H7 (cell line): Measurements from ENCODE around the gene MRAS. TPM values are rescaled to one million over a fixed set of nuclear protein-coding genes. Genes with fewer than 3 reads are reported as not detected.
A peak's percentile ranks its signal among the peaks of the same experiment; 100 is the strongest.

Experiments
- DNase-seq: peaks from one replicate; pipeline ENCODE4 v3.0.0; 2012
- H3K27me3 ChIP-seq: 2 replicates; pipeline ENCODE4 v1.6.0; 2011; ENCODE audit warnings: mild to moderate bottlenecking, low read length; ENCODE audit not compliant: control insufficient read depth, insufficient read depth
- H3K36me3 ChIP-seq: replicated peaks from 2 replicates; pipeline ENCODE4 v1.5.1; 2011; ENCODE audit warnings: low read length; ENCODE audit not compliant: control insufficient read depth, insufficient read depth
- H3K4me3 ChIP-seq: 2 replicates; pipeline ENCODE4 v1.5.1; 2011; ENCODE audit warnings: low read depth, mild to moderate bottlenecking, control low read depth, low read length, moderate library complexity; ENCODE audit not compliant: insufficient read depth
- total RNA-seq: library from RNA; depleted of rRNA; stranded (reverse); fragments of >200 nt; shearing (Covaris generic); gene quantifications from 2 replicates; pipeline ENCODE4 v1.2.3, GENCODE V29; 2014

MRAS gene
- total RNA-seq, 1 experiment from 2014 or later = 24.4 TPM

DNA sequence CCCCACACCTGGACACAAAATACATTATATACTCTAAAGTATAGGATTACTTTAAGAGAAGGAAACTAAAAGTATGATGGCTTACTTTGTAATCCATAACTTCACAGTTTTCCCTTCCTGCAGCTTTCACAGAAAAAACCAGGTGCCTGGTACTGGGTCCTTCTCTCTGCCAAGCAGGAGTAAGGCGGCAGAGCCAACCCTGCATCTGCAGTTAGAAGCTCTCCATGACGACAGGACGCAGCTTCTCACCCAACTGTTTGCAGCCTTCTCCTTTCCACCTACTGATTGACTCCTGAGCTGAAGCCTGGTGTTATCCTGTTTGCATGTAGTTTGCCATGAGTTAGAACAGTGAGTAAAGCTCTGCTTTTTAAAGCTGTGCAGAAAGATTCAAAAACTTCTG, 6.7 kb downstream of the MRAS start:
- no peak for DNase-seq
- no peaks in the 10 kb centered on the region for H3K27me3 ChIP-seq
- H3K36me3 ChIP-seq = no peaks in the 10 kb centered on the region
- H3K4me3 ChIP-seq = no peak overlapping the region

DNA sequence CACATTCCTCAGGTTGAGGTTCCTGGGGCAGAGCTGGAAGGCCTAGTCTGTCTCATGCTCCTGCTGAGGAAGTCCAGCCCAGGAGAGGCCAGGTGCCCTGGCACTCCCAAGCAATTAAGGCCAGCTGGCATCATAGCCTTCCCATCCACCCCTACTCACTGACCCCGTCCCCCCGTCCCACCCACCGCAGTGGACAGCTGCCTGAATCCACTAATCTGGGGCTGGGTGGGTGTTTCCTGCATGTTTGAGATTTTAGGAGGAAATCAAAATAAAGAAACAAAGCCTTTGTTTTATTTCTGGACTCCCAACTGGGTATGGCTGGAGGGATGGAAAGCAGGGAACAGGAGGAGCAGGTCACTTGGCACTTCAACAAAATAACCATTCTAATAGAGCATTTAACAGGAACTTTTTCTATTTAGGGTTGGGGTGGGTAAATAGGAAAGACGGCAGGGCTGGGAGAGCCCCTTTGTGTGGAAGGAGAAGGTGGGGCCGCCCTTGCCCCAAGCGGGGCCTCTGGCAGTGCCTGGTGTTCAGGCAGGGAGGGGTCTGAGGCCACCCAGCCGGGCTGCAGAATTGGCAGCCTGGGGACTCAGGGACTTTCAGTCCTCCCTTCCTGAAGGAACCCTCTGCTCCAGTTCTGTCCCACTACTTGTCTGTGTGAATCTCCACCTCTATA, 8.5 kb downstream of the MRAS start:
- Histone ChIP-seq H3K27me3 (no peaks in the 10 kb centered on the region), H3K36me3 (no peaks in the 10 kb centered on the region), H3K4me3 (no peak overlapping the region)
- DNase-seq = no peak

DNA sequence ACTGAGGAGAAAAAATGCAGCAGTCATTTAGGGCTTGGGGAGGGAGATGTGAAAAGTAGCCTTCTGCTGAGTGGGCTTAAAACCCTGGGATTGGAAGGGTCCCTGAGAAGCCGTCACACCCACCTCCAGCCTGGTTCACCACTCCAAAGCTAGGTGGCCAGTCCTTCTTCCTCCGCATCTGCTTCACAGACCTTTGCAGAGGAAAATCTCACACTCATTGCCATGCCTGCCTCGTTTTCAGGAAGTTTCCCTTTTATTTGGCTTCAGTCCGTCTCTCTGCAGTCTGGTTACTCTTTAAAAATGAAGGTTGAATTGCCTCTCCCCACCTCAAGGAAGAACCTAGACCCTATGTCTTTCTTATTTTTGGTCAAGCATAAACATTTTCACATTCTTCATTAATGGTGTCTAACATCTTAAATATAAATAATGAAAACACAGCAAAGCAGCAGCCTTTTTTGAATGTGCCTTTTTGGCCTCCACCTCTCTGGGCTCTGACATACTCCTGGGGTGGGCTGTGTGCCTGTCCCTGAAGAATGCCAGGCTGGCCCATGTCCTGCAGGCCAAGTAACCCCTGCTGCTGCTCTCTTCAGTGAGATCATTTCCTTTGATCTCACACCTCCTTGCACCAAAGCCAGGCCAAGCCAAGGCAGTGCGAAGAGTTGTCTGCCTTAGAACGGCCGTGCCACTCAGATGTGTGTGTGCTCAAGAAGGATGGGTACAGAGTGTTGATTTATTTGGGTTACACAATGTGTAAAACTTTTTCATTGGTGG, 11.0 kb downstream of the MRAS start:
- no peak overlapping the region for H3K4me3 ChIP-seq
- H3K27me3 ChIP-seq = no peaks in the 10 kb centered on the region
- no peak for DNase-seq
- no peaks in the 10 kb centered on the region for H3K36me3 ChIP-seq

DNA sequence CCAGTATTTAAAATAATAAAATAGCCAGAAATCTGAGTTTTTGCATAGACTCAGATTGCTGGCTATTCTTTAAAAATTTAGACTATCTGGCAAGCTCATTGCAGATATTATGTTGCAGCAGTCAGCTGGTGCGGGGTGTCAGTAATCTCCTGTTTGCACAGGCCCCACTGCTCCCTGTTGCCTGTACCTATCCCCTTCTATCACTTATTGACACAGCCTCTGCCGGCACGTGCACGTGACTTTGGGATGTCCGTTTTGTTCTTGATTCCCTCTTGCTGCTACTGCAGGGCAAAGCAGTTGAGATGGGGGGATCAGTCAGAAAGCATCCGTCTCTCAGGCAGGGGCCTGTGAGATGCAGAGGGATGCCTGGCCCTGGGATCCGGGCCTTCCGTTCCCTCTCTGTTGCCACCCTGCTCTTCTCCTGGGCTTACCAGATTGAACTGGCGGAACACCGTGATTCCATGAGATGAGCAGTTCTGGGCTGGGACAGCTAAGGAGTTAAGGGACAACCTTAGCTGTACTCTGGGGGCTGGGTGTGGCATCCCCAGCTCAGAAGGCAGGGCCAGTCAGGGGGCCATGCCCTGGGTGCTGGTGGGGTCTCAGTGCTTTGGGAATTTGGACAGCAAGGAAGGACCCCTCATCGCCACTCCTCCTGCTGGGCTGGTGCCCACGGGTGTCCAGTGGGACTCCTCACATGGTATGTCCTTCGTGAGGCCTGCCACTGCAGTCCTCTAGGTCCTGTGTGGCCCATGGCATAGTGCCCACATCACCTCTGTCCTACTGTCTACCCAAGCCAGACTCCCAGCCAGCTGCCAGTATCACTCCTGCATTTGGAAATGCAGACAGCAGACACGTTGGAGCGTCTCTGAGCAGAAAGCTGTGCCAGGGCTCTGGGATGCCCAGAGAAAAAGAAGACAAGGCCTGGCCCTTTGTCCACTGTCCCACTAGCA, 11.8 kb downstream of the MRAS start:
- DNase-seq = no peak
- no peaks in the 10 kb centered on the region for H3K27me3 ChIP-seq
- H3K4me3 ChIP-seq = no peak overlapping the region
- no peaks in the 10 kb centered on the region for H3K36me3 ChIP-seq

DNA sequence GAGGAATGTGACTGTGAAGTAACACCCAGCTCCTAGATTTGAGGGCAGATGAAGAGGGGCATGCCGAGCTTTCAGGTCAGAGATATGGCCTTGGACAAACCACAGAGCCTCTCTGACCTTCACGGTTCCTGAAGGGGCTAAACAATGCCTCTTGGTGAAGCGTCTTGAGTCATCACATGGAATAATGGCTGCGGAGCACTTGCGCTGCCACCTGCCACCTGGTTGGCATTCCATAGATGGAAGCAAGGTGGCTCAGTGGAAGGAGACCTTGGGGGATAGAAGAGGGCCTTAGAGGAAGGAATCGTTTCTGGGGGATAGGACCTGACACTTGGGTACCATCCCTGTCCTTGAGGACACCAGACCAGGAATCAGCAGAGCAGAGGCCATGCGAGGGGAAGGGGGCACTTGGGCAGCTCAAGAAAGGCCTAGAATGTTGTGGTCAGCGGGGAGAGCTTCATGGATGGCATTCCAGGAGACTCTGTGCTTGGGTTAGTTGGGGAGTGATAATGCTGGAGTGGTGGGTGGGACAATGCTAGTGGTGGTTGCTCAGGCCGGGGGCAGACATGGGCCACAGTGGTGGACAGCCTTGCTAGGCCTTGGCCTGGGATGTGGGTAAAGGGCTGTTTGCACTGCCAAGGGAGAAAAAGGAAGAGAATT, 12.6 kb downstream of the MRAS start:
- no peak for DNase-seq
- H3K4me3 ChIP-seq = no peak overlapping the region
- no peaks in the 10 kb centered on the region for H3K36me3 ChIP-seq
- no peaks in the 10 kb centered on the region for H3K27me3 ChIP-seq

DNA sequence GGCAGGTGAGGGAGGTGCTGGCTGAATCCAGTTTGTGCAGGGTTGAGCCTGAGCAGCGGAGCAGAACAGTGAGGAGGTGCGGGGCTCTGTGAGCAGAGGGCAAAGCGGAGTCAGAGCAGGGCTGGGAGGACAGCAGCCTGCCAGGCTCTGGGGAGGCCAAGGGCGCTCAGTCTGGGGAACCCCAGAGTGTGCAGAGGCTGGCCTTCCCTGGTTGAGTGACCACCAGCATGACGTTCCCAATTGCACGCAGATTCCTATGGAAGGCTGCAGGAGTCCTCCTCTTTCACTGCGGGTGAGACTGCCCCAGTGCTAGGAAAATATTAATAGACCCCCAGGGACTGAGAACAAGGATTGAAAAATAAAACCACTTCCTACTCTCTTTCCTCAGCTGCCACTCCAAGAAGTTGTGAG, 13.2 kb downstream of the MRAS start:
- no peak for DNase-seq
- Histone ChIP-seq H3K27me3 (no peaks in the 10 kb centered on the region), H3K4me3 (no peak overlapping the region), H3K36me3 (no peaks in the 10 kb centered on the region)

DNA sequence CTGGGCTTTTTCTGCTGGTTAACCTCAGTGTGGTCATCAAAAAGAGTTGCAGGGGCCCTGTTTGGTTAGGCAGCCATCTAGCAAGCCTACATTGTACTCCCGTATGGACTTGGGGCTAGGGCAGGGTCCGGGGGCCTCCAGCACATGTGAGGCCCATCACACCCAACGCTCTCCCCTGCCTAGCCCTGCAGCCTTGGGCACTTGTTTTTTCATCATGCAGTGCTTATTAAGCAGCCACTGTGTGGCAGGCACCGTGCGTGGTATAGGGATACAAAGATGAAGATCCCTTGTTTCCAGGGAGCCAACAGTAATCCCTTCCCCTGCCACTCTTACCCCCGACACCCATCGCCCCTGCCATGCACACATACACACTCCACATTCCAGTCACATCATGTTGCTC, 14.2 kb downstream of the MRAS start:
- no peak overlapping the region for H3K4me3 ChIP-seq
- H3K27me3 ChIP-seq = no peaks in the 10 kb centered on the region
- DNase-seq = no peak
- no peaks in the 10 kb centered on the region for H3K36me3 ChIP-seq

DNA sequence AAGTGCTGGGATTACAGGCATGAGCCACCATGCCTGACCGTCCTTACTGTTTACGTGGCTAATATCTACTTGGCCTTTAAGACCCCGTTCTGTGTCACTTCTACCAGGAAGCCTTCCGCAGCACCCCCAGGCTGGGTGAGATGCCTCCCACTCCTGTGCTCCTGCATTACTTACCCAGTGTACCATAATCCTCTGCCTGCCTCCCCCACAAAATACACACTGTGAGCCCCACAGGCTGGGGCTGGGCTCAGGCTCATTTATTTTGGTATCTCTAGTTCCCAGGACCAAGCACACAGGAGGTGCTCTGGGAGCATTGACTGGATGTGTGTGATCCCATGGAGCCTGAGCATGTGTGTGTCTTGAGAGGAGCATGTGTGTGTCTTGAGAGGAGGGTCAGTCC, 14.9 kb downstream of the MRAS start:
- no peak overlapping the region for H3K4me3 ChIP-seq
- H3K36me3 ChIP-seq = no peaks in the 10 kb centered on the region
- no peak for DNase-seq
- no peaks in the 10 kb centered on the region for H3K27me3 ChIP-seq

DNA sequence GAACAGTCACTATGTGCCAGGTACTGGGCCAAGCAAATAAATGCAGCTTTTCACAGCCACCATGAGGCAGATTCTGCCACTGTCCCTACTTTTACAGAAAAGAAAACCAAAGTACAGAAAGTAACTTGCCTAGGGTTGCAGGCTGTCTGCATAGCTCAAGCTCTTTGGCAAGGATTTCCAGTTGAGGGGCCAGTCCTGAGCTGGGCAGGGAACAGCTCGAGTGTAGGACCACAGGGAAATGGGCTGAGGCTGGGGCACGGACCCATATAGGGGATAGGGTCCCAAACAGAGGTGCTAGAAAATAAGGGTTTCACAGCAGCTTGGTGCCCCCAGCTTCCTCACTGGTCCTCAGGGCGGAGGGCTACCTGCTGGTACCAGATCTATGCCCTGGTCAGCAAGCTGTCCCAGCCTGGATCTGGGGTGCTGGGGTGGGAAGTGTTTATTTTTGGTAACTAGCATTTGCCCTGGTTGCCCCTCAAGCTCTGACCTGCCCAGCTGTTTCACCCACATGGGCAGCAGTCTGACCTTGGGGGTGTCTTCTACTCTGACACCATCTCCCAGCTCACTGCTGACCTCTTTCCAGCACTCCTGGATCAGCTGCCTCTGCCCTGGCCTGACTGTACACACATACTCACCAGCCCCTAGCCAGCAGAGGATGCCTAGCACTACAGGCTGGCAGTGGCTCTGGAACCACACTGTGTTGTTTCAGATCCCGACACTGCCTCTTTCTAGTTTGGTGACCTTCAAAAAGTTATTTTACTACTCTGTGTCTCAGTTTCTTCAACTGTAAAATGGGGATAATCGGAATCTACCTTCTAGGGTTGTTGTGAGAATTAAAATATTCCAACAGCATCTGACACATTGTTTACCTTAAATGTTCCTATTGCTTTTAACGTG, 16.2 kb downstream of the MRAS start:
- no peaks in the 10 kb centered on the region for H3K27me3 ChIP-seq
- no peaks in the 10 kb centered on the region for H3K36me3 ChIP-seq
- no peak overlapping the region for H3K4me3 ChIP-seq
- peak; percentile 11 for DNase-seq

DNA sequence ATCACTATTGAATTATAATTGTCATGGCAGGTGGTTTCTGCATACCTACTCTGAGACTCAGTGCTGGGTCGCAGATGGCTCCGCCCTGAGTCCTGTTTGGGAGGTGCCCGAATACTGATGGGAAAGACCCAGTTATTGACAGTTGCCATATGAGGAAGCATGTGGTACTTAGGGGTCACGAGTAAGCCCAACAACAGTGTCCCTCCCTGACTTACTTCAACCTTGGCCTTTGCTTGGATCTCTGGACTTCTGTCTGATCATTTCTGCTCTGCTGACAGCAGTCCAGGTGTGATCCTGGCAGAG, 16.8 kb downstream of the MRAS start:
- Histone ChIP-seq H3K4me3 (no peak overlapping the region), H3K27me3 (no peaks in the 10 kb centered on the region)

DNA sequence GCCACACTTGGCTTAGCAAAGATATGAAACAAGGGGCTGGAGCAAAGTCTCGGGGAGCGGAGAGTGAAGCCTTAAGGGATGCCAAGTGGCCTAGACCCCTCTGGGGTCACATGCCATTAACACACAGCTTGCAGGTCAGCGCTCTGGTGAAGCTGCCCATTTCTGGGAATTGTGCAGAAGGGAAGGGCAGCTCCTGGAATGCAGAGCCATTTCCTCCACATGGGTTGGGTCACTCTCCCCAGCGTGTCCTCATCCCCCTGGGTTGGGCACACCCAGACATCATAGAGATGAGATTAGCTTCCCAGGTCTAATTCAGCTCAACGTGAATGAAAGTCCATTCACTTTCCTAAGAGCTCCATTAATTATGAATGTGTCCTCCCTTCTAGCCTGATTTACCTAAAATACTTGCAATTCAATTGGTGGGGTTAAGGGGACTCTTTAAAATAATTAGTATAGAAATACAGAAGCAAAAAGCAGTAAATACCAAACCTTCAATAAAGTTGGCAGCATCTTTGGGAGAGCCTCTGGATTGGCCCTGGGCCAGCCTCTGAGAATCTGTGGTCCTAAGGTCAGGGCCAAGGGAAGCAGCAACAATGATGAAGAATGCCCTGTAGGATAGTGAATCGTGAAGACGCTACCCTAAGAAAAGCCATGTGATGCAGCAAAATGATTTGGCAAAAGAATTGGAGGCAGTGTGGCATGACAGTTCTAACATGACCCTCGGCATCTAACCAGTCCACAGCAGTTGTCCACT, 17.8 kb downstream of the MRAS start:
- H3K36me3 ChIP-seq = no peaks in the 10 kb centered on the region
- DNase-seq = no peak
- H3K4me3 ChIP-seq = no peak overlapping the region
- H3K27me3 ChIP-seq = no peaks in the 10 kb centered on the region

More for the DNA sequence above, 16.8 kb downstream of the MRAS start:
- peak; percentile 11 for DNase-seq
- H3K36me3 ChIP-seq = no peaks in the 10 kb centered on the region

DNA sequence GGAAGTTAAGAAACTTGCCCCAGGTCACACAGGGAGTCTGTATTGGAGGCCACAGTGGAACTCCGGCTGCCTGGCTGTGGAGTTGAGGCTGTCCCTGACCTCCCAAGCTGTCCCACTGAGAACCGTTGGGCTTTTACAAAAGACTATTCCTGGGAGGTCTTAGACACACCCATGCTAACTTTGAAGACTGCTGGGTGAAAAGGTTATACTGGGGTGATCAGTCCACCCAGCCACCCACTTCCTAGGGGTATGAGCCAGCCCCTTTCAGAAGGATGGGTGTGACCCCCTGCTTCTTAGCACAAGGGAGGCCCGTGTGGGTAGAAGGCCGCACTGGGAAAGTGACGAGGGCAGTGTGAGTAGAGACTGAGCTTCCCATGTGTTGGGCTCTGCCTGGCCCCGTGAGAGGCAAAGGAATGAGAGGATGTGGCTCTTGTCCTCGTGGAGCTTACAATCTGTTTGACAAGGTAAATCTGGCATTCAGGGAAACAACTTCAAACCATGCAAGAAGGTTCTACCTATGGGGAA, 19.0 kb downstream of the MRAS start:
- no peak overlapping the region for H3K4me3 ChIP-seq
- H3K36me3 ChIP-seq = no peaks in the 10 kb centered on the region
- DNase-seq = no peak
- H3K27me3 ChIP-seq = no peaks in the 10 kb centered on the region

DNA sequence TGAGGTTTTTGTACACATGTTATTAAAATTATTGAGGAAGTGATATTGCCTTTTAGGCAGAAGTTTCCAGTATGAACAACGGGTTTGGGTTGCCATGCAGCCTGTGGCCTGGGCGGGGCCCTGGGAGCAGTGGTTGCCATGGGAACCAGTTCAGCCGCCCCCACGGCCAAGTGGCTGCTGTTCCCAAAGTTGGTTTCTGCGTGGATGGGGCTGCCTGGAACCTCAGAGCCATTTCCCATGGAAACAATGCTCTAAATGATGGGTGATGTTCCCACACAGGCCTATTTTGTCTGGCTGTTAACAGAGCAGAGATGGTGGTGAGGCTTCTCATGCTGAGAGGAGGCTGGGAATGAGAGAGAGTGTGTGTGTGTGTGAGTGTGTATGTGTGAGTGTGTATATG, 19.5 kb downstream of the MRAS start:
- no peak overlapping the region for H3K4me3 ChIP-seq
- no peaks in the 10 kb centered on the region for H3K36me3 ChIP-seq
- H3K27me3 ChIP-seq = no peaks in the 10 kb centered on the region
- no peak for DNase-seq
